Ishikawa (cell line): Measurements from ENCODE around the gene IMPDH2.

ENCODE experiments used
- CEBPB ChIP-seq: IDR thresholded peaks from 2 replicates; pipeline ENCODE4 v1.6.1; 2012
- CREB1 ChIP-seq: IDR thresholded peaks from 2 replicates; pipeline ENCODE4 v1.6.1; 2012; ENCODE audit warnings: low read depth
- EGR1 ChIP-seq: IDR thresholded peaks from 2 replicates; pipeline ENCODE4 v1.6.1; 2012
- EP300 ChIP-seq: IDR thresholded peaks from 2 replicates; pipeline ENCODE4 v1.6.1; 2012; ENCODE audit warnings: borderline replicate concordance
- MAX ChIP-seq: IDR thresholded peaks from 2 replicates; pipeline ENCODE4 v1.6.1; 2012
- NFIC ChIP-seq: IDR thresholded peaks from 2 replicates; pipeline ENCODE4 v1.6.1; 2012
- REST ChIP-seq: IDR thresholded peaks from 2 replicates; pipeline ENCODE4 v1.6.1; 2012; ENCODE audit warnings: low read depth, mild to moderate bottlenecking
- TAF1 ChIP-seq: IDR thresholded peaks from 2 replicates; pipeline ENCODE4 v1.6.1; 2012; ENCODE audit warnings: low read depth, mild to moderate bottlenecking
- TCF12 ChIP-seq: IDR thresholded peaks from 2 replicates; pipeline ENCODE4 v1.6.1; 2012; ENCODE audit warnings: low read depth
- TEAD4 ChIP-seq: IDR thresholded peaks from 2 replicates; pipeline ENCODE4 v1.6.1; 2012
- USF1 ChIP-seq: IDR thresholded peaks from 2 replicates; pipeline ENCODE4 v1.6.1; 2012
- YY1 ChIP-seq: IDR thresholded peaks from 2 replicates; pipeline ENCODE4 v1.6.1; 2012; ENCODE audit warnings: low read depth

GRCh38 chr3:49025005-49025792, 4.0 kb downstream of the IMPDH2 start:
- TF ChIP-seq YY1, result no peak
- no peak for TF ChIP-seq EP300
- no peak for TF ChIP-seq TAF1
- TF ChIP-seq MAX, result no peak
- TF ChIP-seq CREB1, result no peak
- no peak for TF ChIP-seq TEAD4
- TF ChIP-seq REST, result no peak
- no peak for TF ChIP-seq USF1
- TF ChIP-seq CEBPB, result no peak
- TF ChIP-seq TCF12, result no peak
- TF ChIP-seq EGR1, result no peak
- TF ChIP-seq NFIC, result no peak
